Measurements from ENCODE around the gene UNC119B.
A peak's percentile ranks its signal among the peaks of the same experiment; 100 is the strongest.

UNC119B gene

GRCh38 chr12:120766566-120766965, 56.3 kb downstream of the UNC119B start:
- ChIA-PET CTCF (interaction anchor here (1.3 to 1.7 kb wide), 5 partner anchors 9 to 120 kb away, joined by 3 to 5 read pairs (median 4); no protein-coding TSS in a partner anchor), POLR2A (no interaction called here)
- TF ChIP-seq CTCF (IDR thresholded peaks at IDR 0.05; ENCODE audit: control extremely low read depth, extremely low read depth, low read depth, missing control alignments) = no peak
- DNase-seq (ENCODE audit: extremely low spot score) = peak; percentile 3

- ChIA-PET CTCF (interaction anchor here (0.9 to 1.7 kb wide), 5 partner anchors 10 to 121 kb away, joined by 3 to 5 read pairs (median 4); no protein-coding TSS in a partner anchor), POLR2A (no interaction called here)
- no peak for TF ChIP-seq CTCF (IDR thresholded peaks at IDR 0.05; ENCODE audit: control extremely low read depth, extremely low read depth, low read depth, missing control alignments)
- DNase-seq (ENCODE audit: extremely low spot score) = peak; percentile 3
Observed at GRCh38 chr12:120767071-120768024, 57.1 kb downstream of the UNC119B start.

GRCh38 chr12:120771097-120771496, 60.8 kb downstream of the UNC119B start:
- POLR2A ChIA-PET = no interaction called here
- CTCF ChIA-PET = interaction anchor here (0.9 kb wide), 1 partner anchor 188 kb away, joined by 3 read pairs; no protein-coding TSS in a partner anchor

More at GRCh38 chr12:120771097-120771496, 60.8 kb downstream of the UNC119B start:
- DNase-seq (ENCODE audit: extremely low spot score) = no peak
- TF ChIP-seq CTCF (IDR thresholded peaks at IDR 0.05; ENCODE audit: control extremely low read depth, extremely low read depth, low read depth, missing control alignments) = no peak
